Fibroblast of pulmonary artery (primary cell): ENCODE measurements around the gene GPALPP1.

ENCODE experiments used
- DNase-seq: peaks from one replicate; pipeline ENCODE4 v3.0.0-alpha.2; 2010; ENCODE audit warnings: low read depth
- H3K4me3 ChIP-seq: replicated peaks from 2 replicates; pipeline ENCODE4 v1.5.1; 2011; ENCODE audit warnings: low read depth, mild to moderate bottlenecking, control low read depth, low read length, moderate library complexity
- TF ChIP-seq, protein P1 (sequence below): IDR thresholded peaks from 2 replicates; pipeline ENCODE4 v1.5.1; 2011; ENCODE audit warnings: mild to moderate bottlenecking, control low read depth, low read length, inconsistent platforms; ENCODE audit errors: missing control alignments

Gene GPALPP1

DNA sequence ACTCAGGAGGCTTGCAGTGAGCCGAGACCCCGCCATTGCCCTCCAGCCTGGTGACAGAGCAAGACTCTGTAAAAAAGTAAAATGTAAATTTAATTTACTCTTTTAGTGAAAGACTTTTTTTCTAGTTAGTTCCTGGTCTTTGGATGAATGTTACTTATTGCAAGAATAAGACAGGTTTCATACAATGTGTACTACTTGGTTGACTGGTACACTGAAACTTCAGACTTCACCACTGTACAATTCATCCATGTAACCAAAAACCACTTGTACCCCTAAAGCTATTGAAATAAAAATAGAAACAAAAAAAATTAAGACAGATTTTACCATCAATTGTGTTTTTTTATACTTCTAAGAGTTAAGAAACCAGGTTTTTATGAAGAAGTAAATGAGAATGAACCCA is 35.5 kb downstream of the GPALPP1 start:
- H3K4me3 ChIP-seq: no peak overlapping the region
- TF ChIP-seq, protein P1, sequence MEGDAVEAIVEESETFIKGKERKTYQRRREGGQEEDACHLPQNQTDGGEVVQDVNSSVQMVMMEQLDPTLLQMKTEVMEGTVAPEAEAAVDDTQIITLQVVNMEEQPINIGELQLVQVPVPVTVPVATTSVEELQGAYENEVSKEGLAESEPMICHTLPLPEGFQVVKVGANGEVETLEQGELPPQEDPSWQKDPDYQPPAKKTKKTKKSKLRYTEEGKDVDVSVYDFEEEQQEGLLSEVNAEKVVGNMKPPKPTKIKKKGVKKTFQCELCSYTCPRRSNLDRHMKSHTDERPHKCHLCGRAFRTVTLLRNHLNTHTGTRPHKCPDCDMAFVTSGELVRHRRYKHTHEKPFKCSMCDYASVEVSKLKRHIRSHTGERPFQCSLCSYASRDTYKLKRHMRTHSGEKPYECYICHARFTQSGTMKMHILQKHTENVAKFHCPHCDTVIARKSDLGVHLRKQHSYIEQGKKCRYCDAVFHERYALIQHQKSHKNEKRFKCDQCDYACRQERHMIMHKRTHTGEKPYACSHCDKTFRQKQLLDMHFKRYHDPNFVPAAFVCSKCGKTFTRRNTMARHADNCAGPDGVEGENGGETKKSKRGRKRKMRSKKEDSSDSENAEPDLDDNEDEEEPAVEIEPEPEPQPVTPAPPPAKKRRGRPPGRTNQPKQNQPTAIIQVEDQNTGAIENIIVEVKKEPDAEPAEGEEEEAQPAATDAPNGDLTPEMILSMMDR: no peak
- no peak for DNase-seq

DNA sequence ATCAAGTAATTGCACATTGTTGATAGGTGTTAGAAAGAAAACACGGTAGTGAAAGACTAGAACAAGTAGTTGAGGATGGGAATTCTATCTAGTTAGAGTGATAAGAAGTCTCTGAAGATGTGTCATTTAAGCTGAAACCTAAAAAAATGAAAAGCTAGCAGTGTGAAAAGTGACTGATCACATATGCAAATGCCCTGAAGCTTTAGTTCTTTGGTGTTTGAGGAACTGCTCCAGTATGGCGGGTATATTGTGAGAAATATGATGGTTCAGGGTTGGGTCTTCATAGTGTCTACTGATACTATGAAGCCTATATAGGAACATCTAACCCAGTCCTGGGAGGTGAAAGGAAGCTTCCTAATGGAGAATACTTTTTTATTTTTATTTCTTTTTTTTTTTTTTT is 45.0 kb downstream of the GPALPP1 start:
- TF ChIP-seq, protein P1: no peak
- no peak for DNase-seq
- H3K4me3 ChIP-seq: no peak overlapping the region

DNA sequence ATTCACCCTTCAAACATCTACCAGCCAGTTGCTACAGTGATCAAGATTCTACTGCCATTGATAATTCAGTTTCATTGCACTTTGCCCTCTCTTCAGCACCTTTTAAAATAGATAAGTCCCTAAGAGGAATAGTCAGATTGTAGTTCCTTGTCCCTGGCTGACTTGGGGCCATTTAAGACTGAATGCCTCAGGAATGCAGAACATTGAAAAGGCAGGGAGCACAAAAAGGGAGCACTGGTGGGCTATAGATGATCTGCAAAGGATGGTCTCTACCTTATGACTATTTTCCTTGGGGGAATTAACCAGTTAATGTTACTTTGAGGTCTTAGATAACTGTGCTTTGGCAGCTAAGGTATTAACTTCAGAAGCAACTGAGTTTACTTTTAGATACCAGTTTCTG is 46.9 kb downstream of the GPALPP1 start:
- no peak overlapping the region for H3K4me3 ChIP-seq
- TF ChIP-seq, protein P1: no peak
- DNase-seq: no peak

DNA sequence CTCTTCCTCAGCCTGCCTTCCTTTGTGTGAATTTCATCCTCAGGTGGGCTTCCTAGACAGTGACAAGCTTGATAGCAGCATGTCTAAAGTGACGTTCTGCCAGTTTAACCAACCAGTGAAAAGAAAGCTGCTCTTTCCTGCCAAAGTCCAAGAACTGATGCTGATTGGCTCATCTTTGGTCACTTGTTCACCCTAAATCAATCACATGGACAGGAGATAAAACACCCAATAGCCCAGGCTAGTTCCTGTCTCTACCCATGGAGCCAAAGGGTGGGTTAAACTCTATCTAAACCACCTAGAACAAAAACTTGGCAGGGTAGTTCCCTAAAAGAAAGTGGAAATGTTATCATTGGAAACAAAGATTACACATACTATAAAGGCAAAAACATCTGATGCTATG is 50.8 kb downstream of the GPALPP1 start:
- no peak for DNase-seq
- TF ChIP-seq, protein P1: no peak
- H3K4me3 ChIP-seq: no peak overlapping the region

DNA sequence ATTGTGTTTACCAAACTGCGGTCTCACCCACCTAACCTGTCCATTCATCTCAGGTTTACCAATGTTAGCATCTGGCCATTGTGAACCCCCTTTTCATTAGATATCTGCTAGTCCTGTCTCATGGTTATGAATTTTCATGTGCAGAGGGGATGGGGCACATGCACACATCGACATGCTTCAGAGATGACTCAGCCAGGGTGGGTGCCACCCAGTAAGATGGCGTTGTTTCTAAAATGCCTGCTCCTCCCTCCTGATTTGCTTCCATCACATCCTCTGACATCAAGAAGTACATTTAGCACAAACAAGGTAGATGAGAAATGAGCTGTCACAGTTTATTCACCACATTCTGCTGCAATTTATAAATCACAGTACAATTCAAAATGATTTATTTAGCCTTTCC is 51.3 kb downstream of the GPALPP1 start:
- DNase-seq: peak; percentile 22
- TF ChIP-seq, protein P1: no peak

DNA sequence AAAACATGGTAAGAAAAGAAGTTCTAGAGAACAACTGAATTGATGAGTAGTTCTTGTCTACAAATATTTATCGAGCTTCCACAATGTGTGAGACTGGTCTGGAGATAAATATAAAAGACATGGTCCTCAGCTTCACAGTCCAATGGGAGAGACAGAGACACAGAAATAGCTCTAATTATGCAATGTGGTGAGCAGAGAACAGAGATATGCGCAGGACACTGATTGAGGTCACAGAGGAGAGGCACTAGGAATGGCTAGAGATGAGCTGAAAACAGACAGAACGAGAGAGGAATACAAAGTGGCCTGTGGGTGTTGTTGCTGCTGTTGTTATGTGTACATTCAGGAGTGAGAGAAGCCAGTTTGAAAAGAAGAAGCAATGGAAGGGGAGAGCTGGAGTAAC is 53.2 kb downstream of the GPALPP1 start:
- TF ChIP-seq, protein P1: no peak
- no peak overlapping the region for H3K4me3 ChIP-seq
- peak; percentile 6 for DNase-seq

More for the DNA sequence above, 51.3 kb downstream of the GPALPP1 start:
- H3K4me3 ChIP-seq: no peak overlapping the region

DNA sequence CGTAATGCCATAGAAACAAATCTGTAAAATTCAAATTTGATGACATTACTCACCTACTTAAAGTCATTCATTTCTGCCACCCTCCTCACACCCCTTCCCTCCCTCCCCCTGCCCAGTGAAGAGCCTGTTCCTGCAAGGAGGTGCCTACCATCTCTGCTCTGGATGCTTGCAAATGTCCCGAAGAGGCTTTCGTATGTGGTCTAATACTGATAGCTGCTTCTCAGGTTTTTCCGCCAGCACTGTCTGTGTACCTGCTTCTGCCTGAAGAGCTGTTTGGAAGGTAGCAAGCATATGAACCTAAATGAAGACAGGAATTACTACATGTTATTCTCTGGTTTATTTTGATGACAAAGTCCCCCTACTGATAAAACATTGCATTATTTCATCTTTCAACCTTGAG is 57.1 kb downstream of the GPALPP1 start:
- no peak for DNase-seq
- peak overlapping the region; percentile 65 for H3K4me3 ChIP-seq
- TF ChIP-seq, protein P1: no peak
